Measurements from ENCODE around the gene PPARG.

The PPARG gene

GRCh38 chr3:12345584-12346494 is 57.0 kb downstream of the PPARG start:
- no peak for DNase-seq

- DNase-seq, result no peak
Observed at GRCh38 chr3:12347301-12347700, 58.4 kb downstream of the PPARG start.

- DNase-seq, result no peak
Observed at GRCh38 chr3:12349895-12350811, 61.3 kb downstream of the PPARG start.

GRCh38 chr3:12351145-12351544 is 62.3 kb downstream of the PPARG start:
- DNase-seq, result no peak

- DNase-seq, result no peak
Observed at GRCh38 chr3:12352253-12352652, 63.4 kb downstream of the PPARG start.

GRCh38 chr3:12352755-12353154 is 63.9 kb downstream of the PPARG start:
- no peak for DNase-seq

GRCh38 chr3:12353796-12354525 is 65.1 kb downstream of the PPARG start:
- DNase-seq, result no peak

- no peak for DNase-seq
Observed at GRCh38 chr3:12356175-12356574, 67.3 kb downstream of the PPARG start.

- no peak for DNase-seq
Observed at GRCh38 chr3:12356996-12357395, 68.1 kb downstream of the PPARG start.

- DNase-seq, result no peak
Observed at GRCh38 chr3:12357456-12357855, 68.6 kb downstream of the PPARG start.

GRCh38 chr3:12363397-12364195 is 74.7 kb downstream of the PPARG start:
- DNase-seq, result no peak

GRCh38 chr3:12367346-12367745 is 78.5 kb downstream of the PPARG start:
- DNase-seq, result no peak

GRCh38 chr3:12369029-12369428 is 80.2 kb downstream of the PPARG start:
- no peak for DNase-seq

- DNase-seq, result no peak
Observed at GRCh38 chr3:12369598-12369997, 80.7 kb downstream of the PPARG start.

- no peak for DNase-seq
Observed at GRCh38 chr3:12370758-12371157, 81.9 kb downstream of the PPARG start.

- DNase-seq, result no peak
Observed at GRCh38 chr3:12371525-12372140, 82.8 kb downstream of the PPARG start.

- DNase-seq, result no peak
Observed at GRCh38 chr3:12372741-12373280, 83.9 kb downstream of the PPARG start.

GRCh38 chr3:12375572-12375971 is 86.7 kb downstream of the PPARG start:
- no peak for DNase-seq

GRCh38 chr3:12379640-12380429 is 91.0 kb downstream of the PPARG start:
- no peak for DNase-seq

- DNase-seq, result no peak
Observed at GRCh38 chr3:12380461-12380860, 91.6 kb downstream of the PPARG start.

GRCh38 chr3:12381199-12381598 is 92.3 kb downstream of the PPARG start:
- no peak for DNase-seq

Data from NCI-H1092 (cell line).